ENCODE data around the gene ADORA3.

DNA sequence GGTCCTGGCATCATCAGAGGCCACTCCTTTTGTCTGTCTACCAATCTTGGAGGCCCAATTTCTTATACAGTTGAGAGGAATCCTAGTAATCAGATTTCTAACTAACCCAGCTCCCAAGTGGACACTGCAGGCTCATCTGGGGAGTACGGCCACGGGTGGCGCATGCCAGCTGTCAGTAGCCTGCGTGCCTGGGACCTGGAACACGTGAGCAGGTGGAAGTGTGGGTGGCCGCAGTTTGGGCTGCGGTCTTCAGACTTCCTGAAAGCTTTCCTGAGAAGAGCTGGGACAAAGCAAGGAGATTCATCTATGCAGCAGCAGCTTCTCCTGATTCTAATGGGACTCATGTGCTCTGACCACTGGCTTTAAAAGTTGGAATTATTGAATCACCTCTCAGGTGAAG, 12.4 kb downstream of the ADORA3 start:
- TF ChIP-seq, protein P1, sequence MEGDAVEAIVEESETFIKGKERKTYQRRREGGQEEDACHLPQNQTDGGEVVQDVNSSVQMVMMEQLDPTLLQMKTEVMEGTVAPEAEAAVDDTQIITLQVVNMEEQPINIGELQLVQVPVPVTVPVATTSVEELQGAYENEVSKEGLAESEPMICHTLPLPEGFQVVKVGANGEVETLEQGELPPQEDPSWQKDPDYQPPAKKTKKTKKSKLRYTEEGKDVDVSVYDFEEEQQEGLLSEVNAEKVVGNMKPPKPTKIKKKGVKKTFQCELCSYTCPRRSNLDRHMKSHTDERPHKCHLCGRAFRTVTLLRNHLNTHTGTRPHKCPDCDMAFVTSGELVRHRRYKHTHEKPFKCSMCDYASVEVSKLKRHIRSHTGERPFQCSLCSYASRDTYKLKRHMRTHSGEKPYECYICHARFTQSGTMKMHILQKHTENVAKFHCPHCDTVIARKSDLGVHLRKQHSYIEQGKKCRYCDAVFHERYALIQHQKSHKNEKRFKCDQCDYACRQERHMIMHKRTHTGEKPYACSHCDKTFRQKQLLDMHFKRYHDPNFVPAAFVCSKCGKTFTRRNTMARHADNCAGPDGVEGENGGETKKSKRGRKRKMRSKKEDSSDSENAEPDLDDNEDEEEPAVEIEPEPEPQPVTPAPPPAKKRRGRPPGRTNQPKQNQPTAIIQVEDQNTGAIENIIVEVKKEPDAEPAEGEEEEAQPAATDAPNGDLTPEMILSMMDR (IDR thresholded peaks at IDR 0.05) = no peak
- TF ChIP-seq TCF7L2 (IDR thresholded peaks at IDR 0.05; ENCODE audit: low read depth, low read length) = no peak

Data from Panc1 (cell line).